GM13976 (cell line): ENCODE results near the gene DPH6.

Source experiments
- DNase-seq: peaks from one replicate; pipeline ENCODE4 v3.0.0; 2012; ENCODE audit warnings: low spot score
- in situ Hi-C: fragments of 300-500 bp; cut with MboI; formaldehyde crosslinking; loops from one replicate; pipeline ENCODE4 v1.12.0; 2022; ENCODE audit warnings: low sequenced_read_pairs, mixed read lengths, inconsistent platforms; ENCODE audit not compliant: unreplicated experiment
- TF ChIP-seq, protein P1 (sequence below): IDR thresholded peaks from 2 replicates; pipeline ENCODE4 v1.5.1; 2012; ENCODE audit warnings: borderline replicate concordance, mild to moderate bottlenecking; ENCODE audit not compliant: insufficient read depth; ENCODE audit errors: extremely low read depth, missing control alignments, control extremely low read depth

Gene DPH6

DNA sequence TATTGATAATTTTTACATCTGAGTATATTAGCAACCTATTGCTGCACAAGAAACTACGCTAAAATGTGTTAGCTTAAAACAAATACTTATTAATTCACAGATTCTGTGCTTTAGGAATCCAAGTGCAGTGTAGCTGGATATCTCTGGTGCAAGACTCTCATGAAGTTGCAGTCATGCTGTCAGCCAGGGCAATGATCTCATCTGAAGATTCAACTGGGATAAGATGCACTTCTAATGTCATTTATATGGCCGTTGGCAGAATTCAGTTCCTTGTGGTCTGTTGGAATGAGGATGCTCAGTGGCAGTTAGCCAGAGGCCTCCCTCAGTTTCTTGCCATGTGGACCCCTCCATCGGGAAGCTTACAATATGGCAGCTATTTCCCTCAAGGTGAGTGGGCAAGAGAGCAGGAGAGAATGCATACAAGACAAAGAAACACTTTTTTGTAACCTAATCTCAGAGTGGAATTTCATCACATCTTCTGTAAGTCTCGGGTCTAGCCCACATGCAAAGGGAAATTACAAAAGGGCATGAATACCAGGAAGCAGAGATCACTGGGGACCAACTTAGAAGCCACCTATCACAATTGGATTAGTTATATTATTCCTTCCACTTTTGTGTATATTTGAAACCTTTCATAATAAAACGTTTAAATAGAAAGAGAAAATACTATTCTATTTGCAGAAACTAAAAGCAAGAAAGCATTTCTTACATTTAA lies 61.6 kb downstream of the DPH6 start:
- DNase-seq = no peak
- TF ChIP-seq, protein P1, sequence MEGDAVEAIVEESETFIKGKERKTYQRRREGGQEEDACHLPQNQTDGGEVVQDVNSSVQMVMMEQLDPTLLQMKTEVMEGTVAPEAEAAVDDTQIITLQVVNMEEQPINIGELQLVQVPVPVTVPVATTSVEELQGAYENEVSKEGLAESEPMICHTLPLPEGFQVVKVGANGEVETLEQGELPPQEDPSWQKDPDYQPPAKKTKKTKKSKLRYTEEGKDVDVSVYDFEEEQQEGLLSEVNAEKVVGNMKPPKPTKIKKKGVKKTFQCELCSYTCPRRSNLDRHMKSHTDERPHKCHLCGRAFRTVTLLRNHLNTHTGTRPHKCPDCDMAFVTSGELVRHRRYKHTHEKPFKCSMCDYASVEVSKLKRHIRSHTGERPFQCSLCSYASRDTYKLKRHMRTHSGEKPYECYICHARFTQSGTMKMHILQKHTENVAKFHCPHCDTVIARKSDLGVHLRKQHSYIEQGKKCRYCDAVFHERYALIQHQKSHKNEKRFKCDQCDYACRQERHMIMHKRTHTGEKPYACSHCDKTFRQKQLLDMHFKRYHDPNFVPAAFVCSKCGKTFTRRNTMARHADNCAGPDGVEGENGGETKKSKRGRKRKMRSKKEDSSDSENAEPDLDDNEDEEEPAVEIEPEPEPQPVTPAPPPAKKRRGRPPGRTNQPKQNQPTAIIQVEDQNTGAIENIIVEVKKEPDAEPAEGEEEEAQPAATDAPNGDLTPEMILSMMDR = no peak
- in situ Hi-C loops = no loop called here

DNA sequence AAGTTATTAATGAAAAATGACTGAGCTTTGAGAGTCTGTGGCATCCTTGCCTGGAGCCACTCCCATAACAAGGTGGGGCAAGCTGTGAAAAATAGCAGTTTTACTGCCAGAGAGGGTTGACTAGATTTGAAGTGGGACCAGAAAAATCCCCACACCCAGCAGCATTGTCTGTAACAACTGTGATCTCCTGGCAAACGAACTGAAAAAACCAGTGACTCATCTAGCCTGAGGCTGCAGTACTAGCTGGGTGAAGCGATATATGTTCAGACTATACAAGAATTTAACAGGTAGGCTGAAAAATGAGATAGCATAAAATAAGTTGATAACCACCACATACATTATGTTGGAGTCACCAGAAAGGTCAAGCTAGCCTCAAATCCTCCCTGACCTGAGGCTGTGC lies 64.0 kb downstream of the DPH6 start:
- in situ Hi-C loops = no loop called here
- TF ChIP-seq, protein P1 = no peak
- no peak for DNase-seq

DNA sequence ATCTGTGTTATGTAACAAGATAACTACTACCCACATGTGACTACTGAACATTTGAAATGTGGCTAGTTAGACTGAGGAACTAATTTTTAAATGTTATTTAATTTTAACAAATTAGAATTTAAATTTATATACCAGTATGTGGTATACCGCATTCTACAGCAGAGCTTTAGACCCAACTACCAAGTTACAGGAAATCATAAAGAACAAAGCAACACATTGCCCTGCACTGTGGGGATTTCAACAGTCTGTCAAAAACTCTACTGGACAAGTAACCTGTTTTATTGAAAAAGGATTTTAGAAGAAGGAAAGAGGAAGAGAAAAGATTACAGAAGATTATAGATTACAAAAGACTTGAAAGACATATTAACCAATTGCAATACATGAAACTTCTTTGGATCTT lies 64.9 kb downstream of the DPH6 start:
- no peak for DNase-seq
- TF ChIP-seq, protein P1 = no peak
- in situ Hi-C loops = no loop called here

DNA sequence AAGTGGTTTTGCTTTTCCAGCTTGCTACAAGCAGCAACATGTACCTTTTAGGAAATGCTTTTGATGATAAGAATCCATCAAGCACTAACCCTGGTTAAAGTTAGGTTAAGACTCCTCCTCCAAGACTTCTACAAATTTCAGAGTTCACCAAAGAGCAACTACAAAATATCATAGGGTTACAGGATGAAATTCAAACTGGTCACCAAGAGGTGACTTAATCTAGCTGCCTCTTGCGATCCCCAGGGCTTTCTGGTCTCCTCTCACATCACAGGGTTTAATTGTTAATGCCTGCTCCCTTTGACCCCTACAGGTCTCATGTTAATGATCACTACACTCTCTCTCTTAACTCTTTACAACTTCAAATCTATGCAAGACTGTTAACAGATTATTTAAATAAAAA lies 66.5 kb downstream of the DPH6 start:
- TF ChIP-seq, protein P1 = no peak
- DNase-seq = no peak
- in situ Hi-C loops = no loop called here

DNA sequence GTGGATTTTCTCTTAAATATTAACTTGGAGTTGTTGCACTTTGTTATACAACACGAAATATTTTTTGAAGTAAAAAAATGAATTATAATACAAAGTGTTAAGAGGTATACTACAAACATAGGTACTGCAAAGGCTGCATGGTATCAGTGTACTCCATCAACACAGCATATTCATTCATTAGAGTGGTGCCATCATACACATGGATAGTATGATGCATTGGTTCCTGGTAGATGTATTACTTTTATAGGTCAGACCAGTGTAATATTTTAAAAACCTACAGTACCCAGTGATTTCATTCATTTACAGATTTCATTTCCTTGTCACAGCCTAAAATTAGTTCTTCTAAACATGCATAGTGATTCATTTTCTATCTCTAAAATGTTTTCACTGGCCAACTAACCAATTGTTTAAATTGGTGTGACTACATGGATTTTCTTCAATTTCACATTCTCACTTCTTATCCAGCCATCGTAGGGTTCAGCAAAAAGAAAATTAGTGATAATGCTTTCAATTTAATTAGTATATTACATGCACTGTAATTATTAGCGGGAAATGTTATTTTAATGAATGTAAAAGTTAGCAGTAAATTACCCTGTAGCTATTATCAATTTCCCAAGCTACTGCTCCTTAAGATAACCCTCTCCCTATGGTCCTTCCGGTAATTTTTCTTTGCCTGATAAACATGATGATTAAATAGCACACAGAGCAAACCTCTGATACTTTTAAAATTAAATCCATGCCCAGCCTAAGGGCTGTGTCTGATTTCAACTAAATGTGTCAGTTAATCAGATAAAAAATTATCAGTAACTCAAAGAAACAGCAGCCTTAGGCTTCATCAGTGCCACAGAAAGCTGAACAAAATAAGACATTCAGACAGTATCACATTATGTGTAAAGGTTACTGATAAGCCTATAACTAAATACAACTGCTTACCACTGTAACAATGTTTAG lies 68.4 kb downstream of the DPH6 start:
- DNase-seq = no peak
- TF ChIP-seq, protein P1 = no peak
- in situ Hi-C loops = no loop called here

DNA sequence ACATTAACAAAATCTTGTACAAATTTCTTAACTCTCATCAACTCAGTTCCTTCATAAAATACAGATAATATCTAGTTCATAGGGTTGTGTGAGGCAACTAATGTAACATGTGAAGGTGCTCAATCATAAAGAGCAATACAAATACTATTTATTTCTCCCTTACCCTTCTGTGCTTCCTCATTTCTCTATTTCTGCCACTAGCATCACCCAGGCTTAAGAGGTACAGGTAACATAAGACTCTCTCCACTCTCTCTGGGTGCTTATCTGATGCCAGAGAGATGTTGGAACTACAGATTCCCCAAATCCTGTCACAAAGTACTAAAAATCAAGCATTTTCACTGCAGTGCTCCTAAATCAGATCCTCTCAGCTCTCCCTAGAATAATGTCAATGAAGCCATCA lies 74.9 kb downstream of the DPH6 start:
- TF ChIP-seq, protein P1 = no peak
- in situ Hi-C loops = no loop called here
- no peak for DNase-seq
